HL-60 (cell line): ENCODE data around the gene DTNBP1.
A peak's percentile ranks its signal among the peaks of the same experiment; 100 is the strongest.
"Not testable (repeated sequence)": the region's sequence is repeated elsewhere in the genome, so short reads cannot be mapped to it uniquely, and the experiment has no call there.

Experiments
- DNase-seq, 2 experiments: peaks; one replicate each; pipeline ENCODE4 v3.0.0-alpha.2; 2010 to 2020; ENCODE audit warnings: low read depth in 1 of 2, low spot score in 1 of 2
- H3K27ac ChIP-seq: fragments of 250-450 bp; sonication (Bioruptor Pico); replicated peaks from 2 replicates; pipeline ENCODE4 v1.5.1; 2020; ENCODE audit warnings: mild to moderate bottlenecking, moderate library complexity
- H3K27me3 ChIP-seq: fragments of 250-450 bp; sonication (Bioruptor Pico); 2 replicates; pipeline ENCODE4 v1.5.1; 2021; ENCODE audit warnings: mild to moderate bottlenecking, moderate library complexity; ENCODE audit not compliant: insufficient read depth, poor library complexity, severe bottlenecking
- H3K4me3 ChIP-seq: replicated peaks from 2 replicates; pipeline ENCODE4 v1.5.1; 2011; ENCODE audit warnings: mild to moderate bottlenecking, control low read depth, low read length; ENCODE audit not compliant: insufficient read depth
- CTCF ChIP-seq: IDR thresholded peaks from one replicate; pipeline ENCODE4 v1.5.1; 2011; ENCODE audit warnings: low read length, control low read depth, inconsistent platforms; ENCODE audit not compliant: insufficient read depth
- GABPA ChIP-seq: IDR thresholded peaks from 2 replicates; pipeline ENCODE4 v1.6.1; 2012; ENCODE audit warnings: low read depth
- POLR2AphosphoS5 ChIP-seq: IDR thresholded peaks from 2 replicates; pipeline ENCODE4 v1.6.1; 2012; ENCODE audit warnings: low read depth
- REST ChIP-seq: IDR thresholded peaks from 2 replicates; pipeline ENCODE4 v1.6.1; 2012; ENCODE audit warnings: low read depth; ENCODE audit not compliant: insufficient replicate concordance
- SPI1 ChIP-seq: IDR thresholded peaks from 2 replicates; pipeline ENCODE4 v1.6.1; 2012; ENCODE audit warnings: low read depth, mild to moderate bottlenecking, borderline replicate concordance

Gene DTNBP1

GRCh38 chr6:15673666-15674065 is 10.8 kb upstream of the DTNBP1 start:
- H3K27me3 ChIP-seq, result no peaks in the 10 kb centered on the region
- no peak overlapping the region for H3K4me3 ChIP-seq
- no peak overlapping the region for H3K27ac ChIP-seq
- no peak for DNase-seq
- TF ChIP-seq POLR2AphosphoS5 (no peak), REST (no peak), SPI1 (no peak), CTCF (no peak), GABPA (no peak)

- no peak for TF ChIP-seq SPI1
- Histone ChIP-seq H3K4me3 (no peak overlapping the region), H3K27ac (no peak overlapping the region), H3K27me3 (no peaks in the 10 kb centered on the region)
- no peak for DNase-seq
Observed at GRCh38 chr6:15672818-15673217, 10.0 kb upstream of the DTNBP1 start.

- DNase-seq, result peak in 1 of 2 experiments; percentile 78
- H3K27me3 ChIP-seq, result no peaks in the 10 kb centered on the region
- TF ChIP-seq SPI1, result peak; percentile 93
- no peak for TF ChIP-seq REST
- TF ChIP-seq POLR2AphosphoS5, result peak; percentile 66
- H3K27ac ChIP-seq, result no peak overlapping the region
- H3K4me3 ChIP-seq, result no peak overlapping the region
Observed at GRCh38 chr6:15672291-15672690, 9.5 kb upstream of the DTNBP1 start.

GRCh38 chr6:15668918-15669317 is 6.1 kb upstream of the DTNBP1 start:
- Histone ChIP-seq H3K4me3 (no peak overlapping the region), H3K27me3 (no peaks in the 10 kb centered on the region), H3K27ac (no peak overlapping the region)
- no peak for TF ChIP-seq SPI1
- no peak for TF ChIP-seq CTCF
- no peak for TF ChIP-seq GABPA
- no peak for TF ChIP-seq REST
- no peak for TF ChIP-seq POLR2AphosphoS5
- DNase-seq, result no peak

GRCh38 chr6:15666896-15667295 is 4.1 kb upstream of the DTNBP1 start:
- DNase-seq, H3K27ac ChIP-seq, H3K27me3 ChIP-seq, H3K4me3 ChIP-seq: not testable (repeated sequence)
